ENCODE results near the gene ADGRG2.

GRCh38 chrX:18970465-18970864 lies 151.8 kb downstream of the ADGRG2 start:
- TF ChIP-seq CTCF (conservative IDR thresholded peaks at IDR 0.05; ENCODE audit: low read length) (no peak), EZH2phosphoT487 (IDR thresholded peaks at IDR 0.05; ENCODE audit: borderline replicate concordance, low read depth, low read length) (no peak)

Measured in OCI-LY7 (cell line).